A673 (cell line): ENCODE data around the gene SIM2. TPM values are rescaled to one million over a fixed set of nuclear protein-coding genes. Genes with fewer than 3 reads are reported as not detected.
A peak's percentile ranks its signal among the peaks of the same experiment; 100 is the strongest.

ENCODE experiments used
- BruUV-seq: library from RNA; stranded (reverse); fragments of 400-500 nt; replicated peaks from 2 replicates; lab custom pipeline; 2021; lab: Mats Ljungman, UMichigan
- CTCF ChIA-PET: fragments of 300-600 bp; sonication (Branson Sonifier 250); formaldehyde crosslinking; loops from one replicate; lab custom pipeline; 2022; ENCODE audit warnings: antibody characterized with exemption; lab: Charles Lee
- POLR2A ChIA-PET: fragments of 300-600 bp; sonication (Branson Sonifier 250); formaldehyde crosslinking; loops from one replicate; lab custom pipeline; 2022; ENCODE audit warnings: antibody characterized with exemption; ENCODE audit not compliant: low non-redundant PET; lab: Charles Lee
- DNase-seq: peaks from one replicate; pipeline ENCODE4 v3.0.0-alpha.2; 2015; ENCODE audit warnings: low spot score
- H3K27ac ChIP-seq: fragments of 200-600 bp; sonication (generic); 2 replicates; pipeline ENCODE4 v1.5.1; 2016; ENCODE audit warnings: mixed run types, low read depth, mild to moderate bottlenecking, mixed read lengths, antibody characterized with exemption, low read length; ENCODE audit not compliant: poor library complexity, severe bottlenecking
- H3K27me3 ChIP-seq: fragments of 200-600 bp; sonication (generic); replicated peaks from 2 replicates; pipeline ENCODE4 v1.6.1; 2017; ENCODE audit warnings: mixed run types, low read depth, mild to moderate bottlenecking, mixed read lengths, antibody characterized with exemption, low read length; ENCODE audit not compliant: insufficient read depth, poor library complexity
- H3K36me3 ChIP-seq: fragments of 200-600 bp; sonication (generic); 2 replicates; pipeline ENCODE4 v1.6.1; 2016; ENCODE audit warnings: mixed run types, mild to moderate bottlenecking, mixed read lengths, antibody characterized with exemption, low read length; ENCODE audit not compliant: insufficient read depth, poor library complexity, severe bottlenecking
- H3K4me1 ChIP-seq: fragments of 200-600 bp; sonication (generic); 2 replicates; pipeline ENCODE4 v1.6.1; 2017; ENCODE audit warnings: mixed run types, mild to moderate bottlenecking, mixed read lengths, antibody characterized with exemption, low read length; ENCODE audit not compliant: insufficient read depth, poor library complexity, severe bottlenecking
- H3K4me3 ChIP-seq: fragments of 200-600 bp; sonication (generic); 2 replicates; pipeline ENCODE4 v1.5.1; 2016; ENCODE audit warnings: low read depth, mixed run types, mild to moderate bottlenecking, mixed read lengths, low read length; ENCODE audit not compliant: poor library complexity, severe bottlenecking
- H3K9me3 ChIP-seq: fragments of 200-600 bp; sonication (generic); 2 replicates; pipeline ENCODE4 v1.6.1; 2016; ENCODE audit warnings: mixed run types, low read depth, mild to moderate bottlenecking, mixed read lengths, antibody characterized with exemption, low read length; ENCODE audit not compliant: poor library complexity, severe bottlenecking
- CTCF ChIP-seq: fragments of 300-800, 200-600 bp; sonication (generic); conservative IDR thresholded peaks from 2 replicates; pipeline ENCODE4 v1.5.1; 2017; ENCODE audit warnings: low read depth, mild to moderate bottlenecking, antibody characterized with exemption, low read length, moderate library complexity, mixed read lengths
- EZH2 ChIP-seq: fragments of 200-600 bp; sonication (generic); IDR thresholded peaks from 2 replicates; pipeline ENCODE4 v1.6.1; 2017; ENCODE audit warnings: borderline replicate concordance, low read depth, mild to moderate bottlenecking, mixed read lengths, antibody characterized with exemption, low read length; ENCODE audit not compliant: poor library complexity, severe bottlenecking
- intact Hi-C: fragments of 100-400 bp; cut with micrococcal nuclease; formaldehyde crosslinking; loops from one replicate; pipeline ENCODE4 v1.10.0; 2022; ENCODE audit not compliant: unreplicated experiment
- total RNA-seq: library from RNA; stranded (reverse); gene quantifications from 2 replicates; pipeline ENCODE4 v1.2.3, GENCODE V29; 2021

Gene SIM2
- total RNA-seq, 1 experiment from 2014 or later: 42.7 TPM

DNA sequence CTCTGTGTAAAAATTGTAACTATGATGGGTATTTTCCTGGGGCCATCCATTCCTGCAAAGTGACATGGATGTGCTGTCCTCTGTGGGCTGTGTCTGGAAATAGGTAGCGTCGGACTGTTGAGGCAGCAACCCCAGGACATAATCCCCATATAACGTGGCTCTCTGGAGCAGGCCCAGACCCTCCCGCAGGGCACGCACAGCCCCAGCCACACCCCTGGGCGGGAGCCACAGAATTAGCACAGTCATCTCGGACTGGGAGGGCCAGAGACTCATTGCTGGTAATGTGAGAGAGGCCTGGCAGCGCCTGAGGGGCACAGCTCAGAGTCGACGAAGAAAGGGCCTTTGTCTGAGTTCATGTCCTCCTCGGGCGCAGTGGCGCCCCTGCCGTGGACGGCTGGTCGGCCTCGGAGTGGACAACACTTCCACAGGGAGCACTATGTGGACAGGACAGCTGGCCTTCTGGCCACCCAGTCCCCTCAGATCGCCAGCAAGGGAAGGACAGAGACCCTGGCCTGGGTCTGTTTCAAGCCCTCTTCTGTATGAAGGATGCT is 20.1 kb downstream of the SIM2 start:
- no TSS peak for BruUV-seq
- peaks cover 49% of the 10 kb centered on the region for H3K36me3 ChIP-seq
- no peak for DNase-seq
- intact Hi-C loops: loop anchor here (10.0 kb wide), 1 partner anchor 214 kb away; no protein-coding TSS in a partner anchor
- no peaks in the 10 kb centered on the region for H3K9me3 ChIP-seq
- peaks cover 52% of the 10 kb centered on the region for H3K4me1 ChIP-seq
- H3K27ac ChIP-seq: peak overlapping the region; percentile 68
- H3K4me3 ChIP-seq: no peak overlapping the region
- POLR2A ChIA-PET: no interaction called here
- no peak for TF ChIP-seq CTCF
- TF ChIP-seq EZH2: no peak
- H3K27me3 ChIP-seq: no peaks in the 10 kb centered on the region
- CTCF ChIA-PET: no interaction called here

DNA sequence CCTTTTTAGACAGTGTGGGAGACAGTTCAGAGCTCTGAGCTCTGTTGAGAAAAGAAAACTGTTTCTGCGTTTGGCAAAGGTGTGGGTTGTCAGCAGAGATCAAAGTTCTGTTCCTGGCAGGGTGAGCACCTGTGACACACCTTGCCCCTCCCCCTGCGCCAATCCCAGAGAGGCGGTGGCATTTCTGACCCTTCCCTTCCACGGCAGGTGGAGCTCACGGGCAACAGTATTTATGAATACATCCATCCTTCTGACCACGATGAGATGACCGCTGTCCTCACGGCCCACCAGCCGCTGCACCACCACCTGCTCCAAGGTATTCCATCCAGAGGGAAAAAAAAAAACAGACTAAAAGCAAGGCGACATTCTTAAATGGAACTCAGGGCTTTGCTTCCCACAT is 20.7 kb downstream of the SIM2 start:
- CTCF ChIA-PET: no interaction called here
- peak overlapping the region; percentile 68 for H3K27ac ChIP-seq
- intact Hi-C loops: loop anchor here (10.0 kb wide), 1 partner anchor 215 kb away; no protein-coding TSS in a partner anchor
- BruUV-seq: no TSS peak
- H3K9me3 ChIP-seq: no peaks in the 10 kb centered on the region
- peaks cover 46% of the 10 kb centered on the region for H3K4me1 ChIP-seq
- POLR2A ChIA-PET: no interaction called here
- no peaks in the 10 kb centered on the region for H3K27me3 ChIP-seq
- no peak for TF ChIP-seq CTCF
- TF ChIP-seq EZH2: no peak
- H3K36me3 ChIP-seq: peaks cover 43% of the 10 kb centered on the region
- no peak overlapping the region for H3K4me3 ChIP-seq
- DNase-seq: no peak

- POLR2A ChIA-PET: no interaction called here
- Histone ChIP-seq H3K9me3 (no peaks in the 10 kb centered on the region), H3K36me3 (peaks cover 45% of the 10 kb centered on the region), H3K27ac (no peak overlapping the region), H3K4me3 (no peak overlapping the region), H3K4me1 (peaks cover 24% of the 10 kb centered on the region), H3K27me3 (no peaks in the 10 kb centered on the region)
- BruUV-seq: no TSS peak
- no peak for DNase-seq
- CTCF ChIA-PET: no interaction called here
- intact Hi-C loops: no loop called here
- TF ChIP-seq CTCF (no peak), EZH2 (no peak)
Observed at GRCh38 chr21:36721817-36722216, 22.9 kb downstream of the SIM2 start.
